OCI-LY7 (cell line): ENCODE data around the gene GALNT2. TPM values are rescaled to one million over a fixed set of nuclear protein-coding genes. Genes with fewer than 3 reads are reported as not detected.

ENCODE experiments used
- BruUV-seq: library from RNA; stranded (reverse); fragments of 400-500 nt; replicated peaks from 2 replicates; lab custom pipeline; 2021; lab: Mats Ljungman, UMichigan
- CTCF ChIA-PET: fragments of 300-600 bp; sonication (Branson Sonifier 250); formaldehyde crosslinking; loops from one replicate; lab custom pipeline; 2022; ENCODE audit warnings: antibody characterized with exemption; ENCODE audit not compliant: unreplicated experiment; lab: Charles Lee
- POLR2A ChIA-PET: fragments of 300-600 bp; sonication (Branson Sonifier 250); formaldehyde crosslinking; loops from one replicate; lab custom pipeline; 2022; ENCODE audit warnings: antibody characterized with exemption; lab: Charles Lee
- DNase-seq: peaks from one replicate; pipeline ENCODE4 v3.0.0-alpha.2; 2015; ENCODE audit warnings: low spot score
- H2AFZ ChIP-seq: fragments of 200-600 bp; sonication (generic), shearing (Covaris generic); 2 replicates; pipeline ENCODE4 v1.6.1; 2014; ENCODE audit warnings: mild to moderate bottlenecking, antibody characterized with exemption, low read length, moderate library complexity
- H3K27ac ChIP-seq: fragments of 200-600 bp; sonication (generic); 2 replicates; pipeline ENCODE4 v1.5.1; 2014; ENCODE audit warnings: mixed run types, low read depth, mild to moderate bottlenecking, moderate library complexity, low read length, inconsistent platforms; ENCODE audit not compliant: poor library complexity, severe bottlenecking
- H3K36me3 ChIP-seq: fragments of 200-600 bp; sonication (generic); 2 replicates; pipeline ENCODE4 v1.6.1; 2014; ENCODE audit warnings: mild to moderate bottlenecking, antibody characterized with exemption, low read length, moderate library complexity, mixed read lengths; ENCODE audit not compliant: insufficient read depth
- H3K4me1 ChIP-seq: fragments of 200-600 bp; sonication (generic); 2 replicates; pipeline ENCODE4 v1.5.1; 2014; ENCODE audit warnings: mild to moderate bottlenecking, low read length; ENCODE audit not compliant: insufficient read depth, poor library complexity, severe bottlenecking
- H3K4me2 ChIP-seq: fragments of 200-600 bp; sonication (generic); 2 replicates; pipeline ENCODE4 v1.6.1; 2014; ENCODE audit warnings: mild to moderate bottlenecking, low read length
- H3K4me3 ChIP-seq: fragments of 200-600 bp; sonication (generic); 2 replicates; pipeline ENCODE4 v1.5.1; 2014; ENCODE audit warnings: mild to moderate bottlenecking, low read depth, low read length; ENCODE audit not compliant: poor library complexity, severe bottlenecking
- H3K79me2 ChIP-seq: fragments of 200-600 bp; sonication (generic); 2 replicates; pipeline ENCODE4 v1.6.1; 2016; ENCODE audit warnings: low read depth, mild to moderate bottlenecking, low read length, moderate library complexity, mixed read lengths; ENCODE audit not compliant: insufficient read depth
- H3K9me2 ChIP-seq: fragments of 200-600 bp; sonication (generic); 2 replicates; pipeline ENCODE4 v1.6.1; 2016; ENCODE audit warnings: mild to moderate bottlenecking, low read length, mixed read lengths; ENCODE audit not compliant: insufficient read depth
- H3K9me3 ChIP-seq: fragments of 200-600 bp; sonication (generic); 2 replicates; pipeline ENCODE4 v1.6.1; 2014; ENCODE audit warnings: mild to moderate bottlenecking, mixed run types, low read length, mixed read lengths
- H4K20me1 ChIP-seq: fragments of 200-600 bp; sonication (generic); 2 replicates; pipeline ENCODE4 v1.6.1; 2014; ENCODE audit warnings: mild to moderate bottlenecking, antibody characterized with exemption, low read length, moderate library complexity, mixed read lengths; ENCODE audit not compliant: insufficient read depth
- EZH2phosphoT487 ChIP-seq: fragments of 200-600 bp; sonication (generic); IDR thresholded peaks from 2 replicates; pipeline ENCODE4 v1.6.1; 2018; ENCODE audit warnings: low read depth, borderline replicate concordance, mild to moderate bottlenecking, mixed run types, antibody characterized with exemption, low read length, moderate library complexity, mixed read lengths
- intact Hi-C: fragments of 100-400 bp; cut with micrococcal nuclease; formaldehyde crosslinking; loops from one replicate; pipeline ENCODE4 v1.10.0; 2022; ENCODE audit not compliant: unreplicated experiment
- total RNA-seq, 2 experiments: library from RNA; depleted of rRNA in 1 of 2; stranded (reverse); fragments of >200 nt in 1 of 2; shearing (Covaris generic) in 1 of 2; gene quantifications; 2 replicates each; pipeline ENCODE4 v1.2.3, GENCODE V29; 2014 to 2022
- TF ChIP-seq, protein P1 (sequence below): fragments of 200-600 bp; sonication (generic); conservative IDR thresholded peaks from 2 replicates; pipeline ENCODE4 v1.5.1; 2014; ENCODE audit warnings: mild to moderate bottlenecking, antibody characterized with exemption, low read length, moderate library complexity, mixed read lengths

GALNT2 gene
- total RNA-seq, 2 experiments from 2014 or later = 29.9 to 67.3 TPM

DNA sequence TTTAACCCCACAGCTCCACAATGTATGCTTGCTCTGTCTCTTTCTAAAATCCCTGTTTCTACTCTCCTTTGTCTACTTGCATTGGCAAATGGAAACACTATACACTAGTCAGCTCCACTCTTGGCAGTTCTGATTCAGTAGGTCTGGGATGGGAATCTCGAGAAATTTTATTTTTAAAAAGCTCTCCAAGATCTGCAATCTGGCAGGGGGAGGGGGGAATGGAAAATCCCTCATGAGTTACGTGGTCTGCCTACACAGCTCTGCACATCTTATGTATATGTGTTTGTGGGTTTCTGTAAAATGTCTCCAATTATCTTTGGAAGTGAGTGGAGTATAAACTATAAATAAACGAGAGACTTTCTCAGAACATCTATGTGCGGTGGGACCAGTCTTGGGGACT lies 9.9 kb upstream of the GALNT2 start:
- no TSS peak for BruUV-seq
- no peaks in the 10 kb centered on the region for H3K4me1 ChIP-seq
- H3K4me2 ChIP-seq = no peak overlapping the region
- no peak overlapping the region for H3K27ac ChIP-seq
- ChIA-PET CTCF (no interaction called here), POLR2A (no interaction called here)
- no peak overlapping the region for H2AFZ ChIP-seq
- no peaks in the 10 kb centered on the region for H3K79me2 ChIP-seq
- TF ChIP-seq, protein P1, sequence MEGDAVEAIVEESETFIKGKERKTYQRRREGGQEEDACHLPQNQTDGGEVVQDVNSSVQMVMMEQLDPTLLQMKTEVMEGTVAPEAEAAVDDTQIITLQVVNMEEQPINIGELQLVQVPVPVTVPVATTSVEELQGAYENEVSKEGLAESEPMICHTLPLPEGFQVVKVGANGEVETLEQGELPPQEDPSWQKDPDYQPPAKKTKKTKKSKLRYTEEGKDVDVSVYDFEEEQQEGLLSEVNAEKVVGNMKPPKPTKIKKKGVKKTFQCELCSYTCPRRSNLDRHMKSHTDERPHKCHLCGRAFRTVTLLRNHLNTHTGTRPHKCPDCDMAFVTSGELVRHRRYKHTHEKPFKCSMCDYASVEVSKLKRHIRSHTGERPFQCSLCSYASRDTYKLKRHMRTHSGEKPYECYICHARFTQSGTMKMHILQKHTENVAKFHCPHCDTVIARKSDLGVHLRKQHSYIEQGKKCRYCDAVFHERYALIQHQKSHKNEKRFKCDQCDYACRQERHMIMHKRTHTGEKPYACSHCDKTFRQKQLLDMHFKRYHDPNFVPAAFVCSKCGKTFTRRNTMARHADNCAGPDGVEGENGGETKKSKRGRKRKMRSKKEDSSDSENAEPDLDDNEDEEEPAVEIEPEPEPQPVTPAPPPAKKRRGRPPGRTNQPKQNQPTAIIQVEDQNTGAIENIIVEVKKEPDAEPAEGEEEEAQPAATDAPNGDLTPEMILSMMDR = no peak
- no peak for TF ChIP-seq EZH2phosphoT487
- no peaks in the 10 kb centered on the region for H3K9me2 ChIP-seq
- no peak overlapping the region for H3K4me3 ChIP-seq
- no peak for DNase-seq
- H3K36me3 ChIP-seq = no peaks in the 10 kb centered on the region
- intact Hi-C loops = no loop called here
- peaks cover 5% of the 10 kb centered on the region for H3K9me3 ChIP-seq
- no peaks in the 10 kb centered on the region for H4K20me1 ChIP-seq

DNA sequence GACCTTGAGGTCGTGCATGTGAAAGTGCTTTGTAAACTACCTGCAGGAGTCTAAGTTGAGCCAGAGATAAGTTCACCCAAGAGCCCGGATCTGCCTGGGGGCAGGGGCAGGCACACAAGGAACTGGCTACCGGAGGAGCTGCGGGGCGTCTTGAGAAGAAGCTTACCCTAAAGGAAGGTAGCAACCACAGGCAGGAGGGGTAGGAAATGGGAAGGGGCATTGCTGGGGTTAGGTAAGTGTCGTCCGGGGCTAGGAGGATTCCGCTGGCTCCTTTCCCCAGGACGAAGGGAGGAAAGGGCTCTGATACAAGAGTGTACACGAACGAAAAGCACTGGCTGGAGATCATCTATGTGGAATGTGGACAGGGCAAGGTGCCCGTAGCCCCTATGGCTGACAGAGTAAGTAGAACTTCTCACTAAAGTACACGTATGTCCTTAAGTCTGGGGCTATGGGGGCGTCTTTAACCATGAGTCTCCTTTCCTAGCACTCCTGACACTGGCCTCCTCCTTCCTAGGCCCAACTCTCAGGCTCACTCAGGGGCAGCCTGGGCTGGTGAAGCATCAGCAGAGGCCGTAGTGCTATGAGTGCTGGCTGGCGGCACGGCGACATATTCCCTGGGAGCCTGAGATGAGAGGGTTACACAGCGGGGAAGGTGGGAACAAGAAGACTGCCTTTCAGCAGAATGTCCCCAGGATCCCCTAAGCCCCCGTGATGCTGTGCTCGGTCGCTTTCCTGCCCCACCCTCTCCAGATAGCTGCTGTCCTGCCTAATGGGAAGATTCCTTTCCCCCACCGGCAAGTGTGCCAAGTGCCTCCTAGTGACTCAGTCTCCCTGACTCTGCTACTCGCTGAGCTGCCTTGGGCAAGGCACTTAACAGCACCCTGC lies 9.1 kb upstream of the GALNT2 start:
- no peak for DNase-seq
- TF ChIP-seq, protein P1 = no peak
- no peak for TF ChIP-seq EZH2phosphoT487
- Histone ChIP-seq H3K9me3 (peaks cover 11% of the 10 kb centered on the region), H3K79me2 (no peaks in the 10 kb centered on the region), H3K9me2 (no peaks in the 10 kb centered on the region), H3K4me2 (no peak overlapping the region), H3K27ac (no peak overlapping the region), H3K4me3 (no peak overlapping the region), H2AFZ (no peak overlapping the region), H4K20me1 (no peaks in the 10 kb centered on the region), H3K4me1 (no peaks in the 10 kb centered on the region), H3K36me3 (no peaks in the 10 kb centered on the region)
- ChIA-PET CTCF (no interaction called here), POLR2A (no interaction called here)
- BruUV-seq = no TSS peak
- intact Hi-C loops = no loop called here

DNA sequence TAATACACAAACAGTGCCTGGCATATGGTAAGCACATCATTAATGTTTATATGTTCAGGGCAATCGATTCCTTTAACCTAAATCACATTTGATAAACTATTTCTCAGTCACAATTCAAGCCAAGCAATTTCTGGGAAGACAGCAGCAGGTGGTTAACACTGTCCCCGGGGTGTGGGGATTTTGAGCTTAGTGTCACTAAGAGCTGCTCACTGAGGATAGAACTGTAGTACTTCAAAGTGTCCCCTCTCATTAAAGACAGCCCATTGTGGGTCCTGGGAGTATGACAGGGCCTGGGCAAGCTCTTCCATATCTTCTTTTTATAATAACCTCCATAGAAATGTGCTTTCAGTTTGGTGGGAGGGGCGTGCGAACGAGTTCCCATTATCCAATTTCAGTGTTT lies 8.4 kb upstream of the GALNT2 start:
- TF ChIP-seq, protein P1 = no peak
- TF ChIP-seq EZH2phosphoT487 = no peak

More for the DNA sequence above, 8.4 kb upstream of the GALNT2 start:
- H3K36me3 ChIP-seq = no peaks in the 10 kb centered on the region
- H3K79me2 ChIP-seq = no peaks in the 10 kb centered on the region
- no peak overlapping the region for H3K27ac ChIP-seq
- no peaks in the 10 kb centered on the region for H3K9me2 ChIP-seq
- ChIA-PET CTCF (no interaction called here), POLR2A (no interaction called here)
- H3K9me3 ChIP-seq = peaks cover 16% of the 10 kb centered on the region
- no TSS peak for BruUV-seq
- no peak overlapping the region for H3K4me3 ChIP-seq
- no peaks in the 10 kb centered on the region for H3K4me1 ChIP-seq
- intact Hi-C loops = no loop called here
- no peak overlapping the region for H3K4me2 ChIP-seq
- H2AFZ ChIP-seq = no peak overlapping the region
- H4K20me1 ChIP-seq = no peaks in the 10 kb centered on the region
- no peak for DNase-seq
